ENCODE data around the gene SLC6A17.

Gene SLC6A17

DNA sequence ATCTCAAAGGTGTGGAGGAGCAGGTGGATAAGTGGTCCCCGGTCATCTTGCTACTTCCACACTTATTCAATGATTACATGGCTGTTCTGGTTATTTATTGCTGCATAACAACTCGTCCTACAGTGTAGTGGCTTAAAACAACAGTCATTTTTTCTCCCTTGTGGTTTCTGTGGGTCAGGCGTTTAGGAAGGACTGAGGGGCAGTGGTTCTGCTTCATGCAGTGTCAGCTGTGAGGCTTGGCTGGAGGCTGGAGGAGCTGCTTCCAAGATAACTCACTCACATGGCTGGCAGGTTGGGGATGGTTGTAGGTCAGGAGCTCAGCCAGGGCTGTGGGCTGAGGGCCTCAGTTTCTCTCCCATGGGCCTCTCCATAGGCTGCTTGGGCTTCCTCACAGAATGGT is 5.9 kb upstream of the SLC6A17 start:
- no peaks in the 10 kb centered on the region for H3K4me1 ChIP-seq (ENCODE audit: insufficient read depth, low read length, severe bottlenecking)
- H3K27me3 ChIP-seq (ENCODE audit: insufficient read depth, low read length): no peaks in the 10 kb centered on the region
- no peaks in the 10 kb centered on the region for H4K20me1 ChIP-seq (ENCODE audit: insufficient read depth, low read length)
- H3K27ac ChIP-seq (ENCODE audit: low read depth, low read length, poor library complexity, severe bottlenecking): no peak overlapping the region
- H3K79me2 ChIP-seq (ENCODE audit: insufficient read depth, low read length): no peaks in the 10 kb centered on the region
- no peaks in the 10 kb centered on the region for H3F3A ChIP-seq (ENCODE audit: insufficient read depth, low read length)
- no peak overlapping the region for H3K4me3 ChIP-seq (ENCODE audit: low read depth, low read length, poor library complexity, severe bottlenecking)
- H3K4me2 ChIP-seq (ENCODE audit: low read length): no peak overlapping the region
- H3K9me2 ChIP-seq (ENCODE audit: low read depth, low read length): no peaks in the 10 kb centered on the region
- H3K9ac ChIP-seq (ENCODE audit: low read length): no peak overlapping the region
- no peak overlapping the region for H2AFZ ChIP-seq (ENCODE audit: low read length)
- TF ChIP-seq, protein P1, sequence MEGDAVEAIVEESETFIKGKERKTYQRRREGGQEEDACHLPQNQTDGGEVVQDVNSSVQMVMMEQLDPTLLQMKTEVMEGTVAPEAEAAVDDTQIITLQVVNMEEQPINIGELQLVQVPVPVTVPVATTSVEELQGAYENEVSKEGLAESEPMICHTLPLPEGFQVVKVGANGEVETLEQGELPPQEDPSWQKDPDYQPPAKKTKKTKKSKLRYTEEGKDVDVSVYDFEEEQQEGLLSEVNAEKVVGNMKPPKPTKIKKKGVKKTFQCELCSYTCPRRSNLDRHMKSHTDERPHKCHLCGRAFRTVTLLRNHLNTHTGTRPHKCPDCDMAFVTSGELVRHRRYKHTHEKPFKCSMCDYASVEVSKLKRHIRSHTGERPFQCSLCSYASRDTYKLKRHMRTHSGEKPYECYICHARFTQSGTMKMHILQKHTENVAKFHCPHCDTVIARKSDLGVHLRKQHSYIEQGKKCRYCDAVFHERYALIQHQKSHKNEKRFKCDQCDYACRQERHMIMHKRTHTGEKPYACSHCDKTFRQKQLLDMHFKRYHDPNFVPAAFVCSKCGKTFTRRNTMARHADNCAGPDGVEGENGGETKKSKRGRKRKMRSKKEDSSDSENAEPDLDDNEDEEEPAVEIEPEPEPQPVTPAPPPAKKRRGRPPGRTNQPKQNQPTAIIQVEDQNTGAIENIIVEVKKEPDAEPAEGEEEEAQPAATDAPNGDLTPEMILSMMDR (IDR thresholded peaks at IDR 0.05; ENCODE audit: low read length): no peak
- TF ChIP-seq EZH2 (IDR thresholded peaks at IDR 0.05; ENCODE audit: borderline replicate concordance, low read length): no peak
- H3K36me3 ChIP-seq (ENCODE audit: insufficient read depth, low read length): no peaks in the 10 kb centered on the region
- no peaks in the 10 kb centered on the region for H3K9me3 ChIP-seq (ENCODE audit: low read length)

DNA sequence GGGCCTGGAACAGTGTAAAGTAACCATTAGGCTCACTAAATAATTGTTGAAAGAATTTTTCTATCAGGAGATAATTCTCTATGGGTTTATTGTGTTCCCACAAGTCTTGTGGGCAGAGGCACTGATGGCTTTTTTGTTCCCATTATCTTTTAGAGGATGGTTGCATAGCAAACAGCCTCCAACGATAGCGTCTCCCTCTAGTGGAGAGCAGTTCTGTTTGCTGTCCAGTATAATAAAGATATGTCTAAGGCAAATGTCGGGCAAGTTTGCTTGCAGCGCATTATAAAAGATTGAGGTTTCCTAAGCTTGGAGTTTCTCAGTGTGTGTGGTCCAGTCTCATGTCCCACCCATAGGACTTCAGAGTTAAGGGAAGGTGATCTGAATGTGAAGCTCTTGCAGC is 1.3 kb upstream of the SLC6A17 start:
- H3K9me2 ChIP-seq (ENCODE audit: low read depth, low read length): no peaks in the 10 kb centered on the region
- H3K27ac ChIP-seq (ENCODE audit: low read depth, low read length, poor library complexity, severe bottlenecking): no peak overlapping the region
- TF ChIP-seq, protein P1 (IDR thresholded peaks at IDR 0.05; ENCODE audit: low read length): peak; percentile 53; the same call in 1 of the 2 replicates
- TF ChIP-seq EZH2 (IDR thresholded peaks at IDR 0.05; ENCODE audit: borderline replicate concordance, low read length): no peak
- H4K20me1 ChIP-seq (ENCODE audit: insufficient read depth, low read length): no peaks in the 10 kb centered on the region
- no peaks in the 10 kb centered on the region for H3K27me3 ChIP-seq (ENCODE audit: insufficient read depth, low read length)
- no peaks in the 10 kb centered on the region for H3K9me3 ChIP-seq (ENCODE audit: low read length)
- H3K9ac ChIP-seq (ENCODE audit: low read length): no peak overlapping the region
- no peak overlapping the region for H3K4me3 ChIP-seq (ENCODE audit: low read depth, low read length, poor library complexity, severe bottlenecking)
- H3K4me1 ChIP-seq (ENCODE audit: insufficient read depth, low read length, severe bottlenecking): no peaks in the 10 kb centered on the region
- no peak overlapping the region for H3K4me2 ChIP-seq (ENCODE audit: low read length)
- no peaks in the 10 kb centered on the region for H3K79me2 ChIP-seq (ENCODE audit: insufficient read depth, low read length)
- H3F3A ChIP-seq (ENCODE audit: insufficient read depth, low read length): no peaks in the 10 kb centered on the region
- no peak overlapping the region for H2AFZ ChIP-seq (ENCODE audit: low read length)
- H3K36me3 ChIP-seq (ENCODE audit: insufficient read depth, low read length): no peaks in the 10 kb centered on the region

DNA sequence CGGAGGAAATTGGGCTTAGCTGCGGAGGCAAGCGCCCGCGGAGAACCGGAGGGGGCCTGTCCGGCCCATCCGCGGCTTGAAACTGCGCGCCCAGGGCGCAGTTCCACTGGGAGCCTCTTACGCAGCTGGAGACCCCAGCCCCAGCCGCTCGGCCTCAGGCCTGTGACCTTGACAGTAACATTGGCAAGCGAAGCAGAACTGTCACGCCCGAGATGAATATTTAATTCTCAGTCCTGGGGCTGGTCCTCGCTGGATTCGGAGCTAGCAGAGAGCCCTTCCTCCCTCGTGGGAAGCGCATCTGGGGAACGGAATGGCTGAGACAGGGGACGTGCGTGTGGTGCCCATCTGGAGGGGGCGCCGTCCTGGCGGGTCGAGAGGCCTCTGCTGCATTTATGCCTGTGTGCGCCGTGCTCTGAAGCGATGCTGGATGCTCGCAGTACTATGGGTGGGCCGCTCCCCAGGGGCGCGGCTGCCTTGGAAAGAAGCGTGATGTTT is 928 bp downstream of the SLC6A17 start:
- no peaks in the 10 kb centered on the region for H3K79me2 ChIP-seq (ENCODE audit: insufficient read depth, low read length)
- H3K36me3 ChIP-seq (ENCODE audit: insufficient read depth, low read length): no peaks in the 10 kb centered on the region
- H3K27me3 ChIP-seq (ENCODE audit: insufficient read depth, low read length): no peaks in the 10 kb centered on the region
- no peak overlapping the region for H3K4me3 ChIP-seq (ENCODE audit: low read depth, low read length, poor library complexity, severe bottlenecking)
- no peak overlapping the region for H3K27ac ChIP-seq (ENCODE audit: low read depth, low read length, poor library complexity, severe bottlenecking)
- no peaks in the 10 kb centered on the region for H3K9me3 ChIP-seq (ENCODE audit: low read length)
- H3K4me2 ChIP-seq (ENCODE audit: low read length): no peak overlapping the region
- no peaks in the 10 kb centered on the region for H4K20me1 ChIP-seq (ENCODE audit: insufficient read depth, low read length)
- H2AFZ ChIP-seq (ENCODE audit: low read length): no peak overlapping the region
- TF ChIP-seq, protein P1 (IDR thresholded peaks at IDR 0.05; ENCODE audit: low read length): no peak
- TF ChIP-seq EZH2 (IDR thresholded peaks at IDR 0.05; ENCODE audit: borderline replicate concordance, low read length): no peak
- no peaks in the 10 kb centered on the region for H3K4me1 ChIP-seq (ENCODE audit: insufficient read depth, low read length, severe bottlenecking)
- no peaks in the 10 kb centered on the region for H3F3A ChIP-seq (ENCODE audit: insufficient read depth, low read length)
- H3K9me2 ChIP-seq (ENCODE audit: low read depth, low read length): no peaks in the 10 kb centered on the region
- H3K9ac ChIP-seq (ENCODE audit: low read length): no peak overlapping the region
